HFF-Myc (cell line): ENCODE measurements around the gene OPHN1.

Experiments used
- DNase-seq: peaks from one replicate; pipeline ENCODE4 v3.0.0-alpha.2; 2011; ENCODE audit warnings: low read depth; ENCODE audit errors: extremely low read depth
- H3K4me3 ChIP-seq: replicated peaks from 2 replicates; pipeline ENCODE4 v1.5.1; 2011; ENCODE audit warnings: low read depth, mild to moderate bottlenecking, control low read depth, low read length
- CTCF ChIP-seq: IDR thresholded peaks from 2 replicates; pipeline ENCODE4 v1.5.1; 2012; ENCODE audit warnings: mild to moderate bottlenecking, low read depth, low read length, control low read depth; ENCODE audit errors: missing control alignments

Gene OPHN1

GRCh38 chrX:68204521-68205038 lies 228.7 kb downstream of the OPHN1 start:
- no peak overlapping the region for H3K4me3 ChIP-seq
- TF ChIP-seq CTCF, result no peak
- DNase-seq, result no peak

- DNase-seq, result no peak
- no peak overlapping the region for H3K4me3 ChIP-seq
- no peak for TF ChIP-seq CTCF
Measured at GRCh38 chrX:68203646-68204045, 229.6 kb downstream of the OPHN1 start.

GRCh38 chrX:68203211-68203610 lies 230.1 kb downstream of the OPHN1 start:
- no peak overlapping the region for H3K4me3 ChIP-seq
- no peak for DNase-seq
- TF ChIP-seq CTCF, result no peak

- TF ChIP-seq CTCF, result no peak
Measured at GRCh38 chrX:68199062-68199848, 234.0 kb downstream of the OPHN1 start.

GRCh38 chrX:68196939-68197791 lies 236.1 kb downstream of the OPHN1 start:
- TF ChIP-seq CTCF, result peak; percentile 38
- no peak overlapping the region for H3K4me3 ChIP-seq
- no peak for DNase-seq

More at GRCh38 chrX:68199062-68199848, 234.0 kb downstream of the OPHN1 start:
- no peak overlapping the region for H3K4me3 ChIP-seq
- no peak for DNase-seq

GRCh38 chrX:68195561-68195960 lies 237.7 kb downstream of the OPHN1 start:
- DNase-seq, result no peak
- no peak overlapping the region for H3K4me3 ChIP-seq
- TF ChIP-seq CTCF, result no peak
